Activated CD8-positive, alpha-beta T cell treated with anti-CD3 and anti-CD28 coated beads, Interleukin-2, amount 10 ng/mL, durations not matched to agents 7 days and 5 days (primary cell): ENCODE data around the gene WTAP. TPM values are rescaled to one million over a fixed set of nuclear protein-coding genes. Genes with fewer than 3 reads are reported as not detected.
A peak's percentile ranks its signal among the peaks of the same experiment; 100 is the strongest.
"Not testable (repeated sequence)": the region's sequence is repeated elsewhere in the genome, so short reads cannot be mapped to it uniquely, and the experiment has no call there.

Experiments used
- ATAC-seq: fragments of 150-1000 bp; cut with Tn5 transposase; one replicate; pipeline ENCODE4 v1.10.0; 2021; ENCODE audit warnings: moderate library complexity
- CTCF ChIA-PET: fragments of 350-600 bp; sonication (Branson Sonifier 250); formaldehyde crosslinking; loops from one replicate; lab custom pipeline; 2021; ENCODE audit warnings: antibody characterized with exemption; lab: Charles Lee
- POLR2A ChIA-PET: fragments of 350-600 bp; sonication (Branson Sonifier 250); formaldehyde crosslinking; loops from one replicate; lab custom pipeline; 2021; ENCODE audit warnings: antibody characterized with exemption; lab: Charles Lee
- DNase-seq: peaks from one replicate; pipeline ENCODE4 v3.0.0-alpha.2; 2020
- H3K27ac Mint-ChIP-seq: one replicate; pipeline ENCODE4 v1.8.0; 2021; ENCODE audit warnings: mild to moderate bottlenecking, mixed read lengths
- H3K27me3 Mint-ChIP-seq: one replicate; pipeline ENCODE4 v1.8.0; 2021; ENCODE audit warnings: low read depth, mixed read lengths
- H3K36me3 Mint-ChIP-seq: one replicate; pipeline ENCODE4 v1.8.0; 2021; ENCODE audit warnings: low read depth, mixed read lengths
- H3K4me1 Mint-ChIP-seq: one replicate; pipeline ENCODE4 v1.8.0; 2021; ENCODE audit warnings: low read depth, mixed read lengths
- H3K4me3 Mint-ChIP-seq: one replicate; pipeline ENCODE4 v1.8.0; 2021; ENCODE audit warnings: mild to moderate bottlenecking, mixed read lengths
- H3K9me3 Mint-ChIP-seq: one replicate; pipeline ENCODE4 v1.8.0; 2022; ENCODE audit warnings: mixed read lengths; ENCODE audit not compliant: insufficient read depth
- total RNA-seq, 2 experiments: library from RNA; stranded (reverse); gene quantifications; one replicate each; pipeline ENCODE4 v1.2.3, GENCODE V29; 2021

WTAP gene
- total RNA-seq, 2 experiments from 2014 or later, result 111 to 113 TPM

GRCh38 chr6:159693894-159694545 is 33.3 kb upstream of the WTAP start:
- H3K27ac Mint-ChIP-seq, result peak overlapping the region; percentile 92
- H3K9me3 Mint-ChIP-seq, result no peaks in the 10 kb centered on the region
- peak; percentile 2 for ATAC-seq
- H3K4me3 Mint-ChIP-seq, result peak overlapping the region; percentile 85
- H3K36me3 Mint-ChIP-seq, result peaks cover 16% of the 10 kb centered on the region
- H3K27me3 Mint-ChIP-seq, result no peaks in the 10 kb centered on the region
- ChIA-PET POLR2A (interaction anchor here (0.8 to 5.2 kb wide), 7 partner anchors 25 to 652 kb away, joined by 3 to 56 read pairs (median 3); partner anchors contain the start of genes MRPL18, TCP1 and WTAP), CTCF (interaction anchor here (0.9 kb wide), 1 partner anchor 35 kb away, joined by 3 read pairs; no protein-coding TSS in a partner anchor)
- peak; percentile 46 for DNase-seq
- H3K4me1 Mint-ChIP-seq, result peaks cover 32% of the 10 kb centered on the region

DNA sequence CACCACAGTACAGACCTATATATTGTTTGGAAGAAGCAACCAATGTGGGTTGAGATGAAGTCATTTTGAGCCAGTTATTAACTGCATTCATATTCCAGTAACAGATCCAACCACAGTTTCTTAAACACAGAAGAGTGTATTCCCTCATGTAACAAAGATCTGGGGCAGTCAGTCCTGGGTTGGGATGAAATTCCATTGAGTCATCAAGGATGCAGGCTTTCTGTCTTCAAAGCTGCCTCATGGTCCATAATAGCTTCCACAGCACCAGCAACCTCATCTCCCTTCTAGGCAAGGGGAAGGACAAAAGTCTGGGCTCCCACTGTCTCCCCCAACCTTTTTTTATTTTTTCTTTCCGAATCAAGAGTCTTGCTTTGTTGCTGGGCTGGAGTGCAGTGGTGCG is 31.3 kb upstream of the WTAP start:
- Mint-ChIP-seq H3K27ac (no peak overlapping the region), H3K36me3 (peaks cover 11% of the 10 kb centered on the region), H3K9me3 (no peaks in the 10 kb centered on the region), H3K4me3 (no peak overlapping the region), H3K4me1 (peaks cover 28% of the 10 kb centered on the region), H3K27me3 (no peaks in the 10 kb centered on the region)
- ChIA-PET CTCF (interaction anchor here (0.9 to 1.4 kb wide), 4 partner anchors 24 to 65 kb away, joined by 3 to 5 read pairs (median 3); no protein-coding TSS in a partner anchor), POLR2A (interaction anchor here (5.2 kb wide), 1 partner anchor 32 kb away, joined by 56 read pairs; the partner anchor contains the start of gene WTAP)
- no peak for DNase-seq
- ATAC-seq, result no peak

DNA sequence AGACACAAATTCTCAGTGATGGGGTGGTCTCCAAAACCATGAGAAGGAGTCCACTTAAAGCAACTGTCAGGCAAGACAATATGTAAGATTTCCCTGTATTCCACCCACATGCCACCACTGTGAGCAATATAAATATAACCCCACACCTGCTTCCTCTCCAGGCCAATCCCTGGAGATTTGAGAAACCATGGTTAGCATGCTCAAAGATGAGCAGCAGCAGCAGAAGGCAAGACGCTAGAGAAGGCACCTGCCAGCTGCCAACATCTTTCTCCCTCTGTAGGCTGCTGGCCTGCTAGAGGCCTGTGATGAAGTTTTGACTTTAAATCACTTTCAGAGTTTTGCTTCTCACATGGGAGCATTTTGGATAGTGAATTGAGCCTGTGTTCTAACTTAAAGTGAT is 26.3 kb upstream of the WTAP start:
- ChIA-PET POLR2A (interaction anchor here (0.6 to 2.2 kb wide), 3 partner anchors 12 to 275 kb away, joined by 3 to 8 read pairs (median 8); no protein-coding TSS in a partner anchor), CTCF (interaction anchor here (2.1 kb wide), 1 partner anchor 9 kb away, joined by 7 read pairs; no protein-coding TSS in a partner anchor)
- no peak for ATAC-seq
- no peak overlapping the region for H3K4me3 Mint-ChIP-seq
- H3K27me3 Mint-ChIP-seq, result peaks cover 3% of the 10 kb centered on the region
- peaks cover 3% of the 10 kb centered on the region for H3K4me1 Mint-ChIP-seq
- no peaks in the 10 kb centered on the region for H3K36me3 Mint-ChIP-seq
- no peak for DNase-seq
- peaks cover 4% of the 10 kb centered on the region for H3K9me3 Mint-ChIP-seq
- H3K27ac Mint-ChIP-seq, result no peak overlapping the region

DNA sequence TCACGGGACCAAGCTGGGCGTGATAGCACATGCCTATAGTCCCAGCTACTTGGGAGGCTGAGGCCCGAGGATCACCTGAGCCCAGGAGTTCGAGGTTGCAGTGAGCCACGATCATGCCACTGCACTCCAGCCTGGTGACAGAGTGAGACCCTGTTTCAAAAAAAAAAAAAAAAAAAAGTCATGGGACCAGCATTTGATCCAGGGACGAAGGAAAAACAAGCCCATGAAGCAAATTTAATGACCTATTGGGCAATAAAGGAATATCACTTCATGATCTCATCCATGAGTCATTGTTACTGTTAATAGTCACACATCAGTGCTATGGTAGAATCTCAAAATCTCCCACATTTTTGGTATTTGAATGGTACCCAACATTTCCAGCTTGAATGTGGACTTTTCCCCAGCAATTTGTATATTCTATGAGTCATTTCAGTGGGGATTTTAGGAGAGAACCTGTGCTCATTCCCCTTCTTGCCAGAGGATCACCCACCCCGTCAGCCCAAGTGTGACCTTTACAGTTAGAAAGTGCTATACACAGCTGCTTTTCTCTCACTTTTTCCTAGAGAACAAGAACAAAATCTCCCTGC is 25.8 kb upstream of the WTAP start:
- H3K36me3 Mint-ChIP-seq, result no peaks in the 10 kb centered on the region
- DNase-seq (no peak), ATAC-seq (no peak)
- peaks cover 3% of the 10 kb centered on the region for H3K27me3 Mint-ChIP-seq
- H3K27ac Mint-ChIP-seq, result no peak overlapping the region
- peaks cover 4% of the 10 kb centered on the region for H3K9me3 Mint-ChIP-seq
- H3K4me1 Mint-ChIP-seq, result peaks cover 3% of the 10 kb centered on the region
- POLR2A ChIA-PET, result interaction anchor here (1.0 to 2.2 kb wide), 2 partner anchors 12 to 25 kb away, joined by 3 to 8 read pairs; no protein-coding TSS in a partner anchor
- H3K4me3 Mint-ChIP-seq, result no peak overlapping the region
- CTCF ChIA-PET, result interaction anchor here (1.0 to 2.1 kb wide), 2 partner anchors 10 to 25 kb away, joined by 3 to 7 read pairs; partner anchors contain the start of gene WTAP

DNA sequence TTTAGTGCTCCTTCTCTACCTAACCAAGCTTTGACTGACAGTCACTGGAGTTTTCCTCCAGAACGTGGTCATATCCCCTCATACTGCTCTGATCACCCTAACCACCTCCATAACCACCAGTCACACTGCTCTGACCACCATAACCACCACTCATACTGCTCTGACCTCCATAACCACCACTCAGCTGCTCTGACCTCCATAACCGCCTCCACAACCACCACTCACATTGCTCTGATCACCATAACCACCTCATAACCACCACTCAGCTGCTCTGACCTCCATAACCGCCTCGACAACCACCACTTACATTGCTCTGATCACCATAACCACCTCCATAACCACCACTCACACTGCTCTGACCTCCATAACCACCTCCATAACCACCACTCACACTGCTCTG is 16.7 kb upstream of the WTAP start:
- H3K36me3 Mint-ChIP-seq, H3K27ac Mint-ChIP-seq, H3K9me3 Mint-ChIP-seq, DNase-seq, CTCF ChIA-PET, H3K27me3 Mint-ChIP-seq, H3K4me1 Mint-ChIP-seq, POLR2A ChIA-PET, H3K4me3 Mint-ChIP-seq, ATAC-seq: not testable (repeated sequence)

- H3K36me3 Mint-ChIP-seq, H3K4me3 Mint-ChIP-seq, ATAC-seq, DNase-seq, CTCF ChIA-PET, H3K4me1 Mint-ChIP-seq, POLR2A ChIA-PET, H3K9me3 Mint-ChIP-seq, H3K27ac Mint-ChIP-seq, H3K27me3 Mint-ChIP-seq: not testable (repeated sequence)
Observed at GRCh38 chr6:159712389-159712788, 14.9 kb upstream of the WTAP start.

GRCh38 chr6:159713984-159714383 is 13.3 kb upstream of the WTAP start:
- CTCF ChIA-PET, result no interaction called here
- peaks cover 7% of the 10 kb centered on the region for H3K36me3 Mint-ChIP-seq
- no peak for DNase-seq
- no peak for ATAC-seq
- H3K4me3 Mint-ChIP-seq, result no peak overlapping the region
- peaks cover 8% of the 10 kb centered on the region for H3K4me1 Mint-ChIP-seq
- H3K9me3 Mint-ChIP-seq, result no peaks in the 10 kb centered on the region
- POLR2A ChIA-PET, result interaction anchor here (0.7 to 1.2 kb wide), 2 partner anchors 13 kb away, joined by 3 to 4 read pairs; no protein-coding TSS in a partner anchor
- peaks cover 3% of the 10 kb centered on the region for H3K27me3 Mint-ChIP-seq
- no peak overlapping the region for H3K27ac Mint-ChIP-seq

DNA sequence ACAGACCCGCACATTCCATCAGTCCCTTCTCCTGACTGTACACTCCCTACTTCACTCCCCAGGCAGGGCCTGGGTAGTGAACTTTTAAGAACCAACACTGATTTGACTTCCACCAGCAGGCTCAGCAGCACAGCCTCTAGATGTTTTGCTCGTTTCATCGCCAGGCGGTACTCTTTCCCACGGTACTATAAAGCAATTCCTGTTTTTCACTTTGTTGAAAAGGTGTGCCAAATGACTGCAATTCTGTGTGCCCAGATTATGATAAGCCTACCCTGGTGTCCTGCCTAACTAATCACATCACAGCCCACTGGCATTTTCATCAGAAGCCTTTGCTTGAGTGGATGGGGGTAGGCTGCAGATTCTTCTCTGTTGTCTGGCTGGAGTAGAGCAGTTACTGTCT is 12.9 kb upstream of the WTAP start:
- Mint-ChIP-seq H3K9me3 (no peaks in the 10 kb centered on the region), H3K27ac (no peak overlapping the region), H3K36me3 (peaks cover 5% of the 10 kb centered on the region), H3K4me3 (no peak overlapping the region), H3K4me1 (peaks cover 8% of the 10 kb centered on the region), H3K27me3 (peaks cover under 1% of the 10 kb centered on the region)
- POLR2A ChIA-PET, result no interaction called here
- no peak for DNase-seq
- ATAC-seq, result no peak
- CTCF ChIA-PET, result no interaction called here

DNA sequence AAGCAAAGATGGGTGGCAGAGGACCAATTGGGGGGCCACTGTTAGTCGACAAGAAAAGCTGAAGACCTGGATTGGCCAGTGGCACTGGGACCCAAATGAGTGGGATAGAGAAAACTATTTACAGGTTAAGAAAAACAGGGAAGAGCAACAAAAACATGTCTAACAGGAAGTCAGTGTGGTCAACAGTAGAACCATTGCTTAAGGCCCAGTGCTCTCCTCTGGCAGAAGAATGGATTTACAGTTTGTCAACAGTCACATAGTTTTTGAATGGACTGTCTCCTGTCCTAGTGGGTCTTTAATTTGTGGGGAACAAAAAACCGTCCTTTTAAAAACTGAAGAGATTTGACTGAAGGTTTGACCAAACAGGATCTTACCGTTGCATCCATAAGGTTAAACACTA is 12.1 kb upstream of the WTAP start:
- no peak overlapping the region for H3K27ac Mint-ChIP-seq
- ChIA-PET CTCF (interaction anchor here (0.6 kb wide), 1 partner anchor 54 kb away, joined by 3 read pairs; no protein-coding TSS in a partner anchor), POLR2A (no interaction called here)
- H3K4me1 Mint-ChIP-seq, result peaks cover 8% of the 10 kb centered on the region
- H3K4me3 Mint-ChIP-seq, result no peak overlapping the region
- DNase-seq (no peak), ATAC-seq (no peak)
- H3K27me3 Mint-ChIP-seq, result no peaks in the 10 kb centered on the region
- peaks cover 5% of the 10 kb centered on the region for H3K36me3 Mint-ChIP-seq
- no peaks in the 10 kb centered on the region for H3K9me3 Mint-ChIP-seq

DNA sequence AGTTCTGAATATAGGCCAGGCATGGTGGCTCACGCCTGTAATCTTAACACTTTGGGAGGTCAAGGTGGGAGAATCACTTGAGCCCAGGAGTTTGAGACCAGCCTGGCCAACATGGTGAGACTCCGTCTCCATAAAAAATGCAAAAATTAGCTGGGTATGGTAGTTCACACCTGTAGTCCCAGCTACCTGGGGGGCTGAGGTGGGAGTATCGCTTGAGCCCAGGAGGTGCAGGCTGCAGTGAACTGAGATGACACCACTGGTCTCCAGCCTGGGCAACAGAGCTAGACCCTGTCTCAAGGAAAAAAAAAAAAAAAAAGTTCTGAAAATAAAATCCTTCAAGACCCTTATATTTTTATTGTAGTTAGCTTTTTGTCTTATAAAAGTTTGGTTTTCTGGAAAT is 11.7 kb upstream of the WTAP start:
- Mint-ChIP-seq H3K4me3 (no peak overlapping the region), H3K4me1 (peaks cover 8% of the 10 kb centered on the region), H3K9me3 (no peaks in the 10 kb centered on the region), H3K36me3 (peaks cover 5% of the 10 kb centered on the region), H3K27ac (no peak overlapping the region), H3K27me3 (no peaks in the 10 kb centered on the region)
- POLR2A ChIA-PET, result no interaction called here
- ATAC-seq, result no peak
- CTCF ChIA-PET, result interaction anchor here (0.6 kb wide), 1 partner anchor 54 kb away, joined by 3 read pairs; no protein-coding TSS in a partner anchor
- DNase-seq, result no peak

DNA sequence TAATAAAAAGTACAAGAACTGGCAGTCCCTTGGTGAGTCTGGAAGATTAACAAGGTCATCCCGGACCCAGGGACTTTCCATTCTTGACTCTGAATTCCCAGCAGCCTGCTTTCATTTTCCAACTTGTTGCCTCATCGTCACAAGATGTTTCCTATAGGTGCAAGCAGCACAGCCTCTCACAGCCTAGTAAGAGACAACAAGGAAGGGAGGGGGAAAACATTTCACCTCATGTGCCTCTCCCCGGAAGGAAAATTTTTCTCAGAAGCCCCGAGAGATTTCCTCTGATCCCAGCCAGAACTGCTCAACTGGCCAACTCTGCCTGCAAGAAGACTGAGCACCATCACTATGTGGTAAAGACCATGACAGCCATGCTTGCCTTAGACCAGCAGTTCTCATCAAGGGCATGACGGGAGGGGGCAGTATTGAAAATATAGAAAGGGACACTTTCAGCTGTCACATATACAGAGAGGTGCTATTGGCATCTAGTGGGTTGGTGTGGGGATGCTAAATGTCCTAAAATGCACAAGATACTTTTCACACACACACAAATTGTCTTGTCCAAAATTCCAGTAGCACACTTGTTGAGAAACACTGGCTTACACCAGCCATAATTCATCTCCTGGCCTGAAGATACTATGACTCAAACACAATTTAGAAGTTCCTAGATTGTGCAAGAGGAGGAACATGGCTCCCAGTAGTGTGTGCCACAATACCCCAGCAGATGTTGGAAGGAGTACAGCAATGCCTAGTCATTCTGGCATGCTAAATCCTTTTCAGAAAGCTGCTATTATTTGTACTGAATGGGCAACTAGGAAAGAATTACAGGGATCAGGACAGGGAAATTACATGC is 10.8 kb upstream of the WTAP start:
- ATAC-seq, result no peak
- no peaks in the 10 kb centered on the region for H3K9me3 Mint-ChIP-seq
- no peak for DNase-seq
- peaks cover 8% of the 10 kb centered on the region for H3K4me1 Mint-ChIP-seq
- H3K36me3 Mint-ChIP-seq, result peaks cover 5% of the 10 kb centered on the region
- H3K4me3 Mint-ChIP-seq, result no peak overlapping the region
- H3K27me3 Mint-ChIP-seq, result no peaks in the 10 kb centered on the region
- ChIA-PET CTCF (interaction anchor here (0.9 kb wide), 1 partner anchor 10 kb away, joined by 3 read pairs; no protein-coding TSS in a partner anchor), POLR2A (no interaction called here)
- H3K27ac Mint-ChIP-seq, result no peak overlapping the region
